Activated B cell treated with CpG ODN at 0.5 μM for 24 hours (primary cell): ENCODE measurements around the gene NR6A1. TPM values are rescaled to one million over a fixed set of nuclear protein-coding genes. Genes with fewer than 3 reads are reported as not detected.

Experiments
- ATAC-seq: fragments of 200-7000 bp; cut with Tn5 transposase; one replicate; pipeline ENCODE4 v1.10.0; 2021; ENCODE audit warnings: low read depth, mild to moderate bottlenecking, moderate library complexity
- CTCF ChIA-PET: fragments of 350-600 bp; sonication (Branson Sonifier 250); formaldehyde crosslinking; loops from one replicate; lab custom pipeline; 2021; ENCODE audit warnings: antibody characterized with exemption; lab: Charles Lee
- POLR2A ChIA-PET: fragments of 350-600 bp; sonication (Branson Sonifier 250); formaldehyde crosslinking; loops from one replicate; lab custom pipeline; 2021; ENCODE audit warnings: antibody characterized with exemption; lab: Charles Lee
- DNase-seq: peaks from one replicate; pipeline ENCODE4 v3.0.0; 2022
- H3K27ac Mint-ChIP-seq: one replicate; pipeline ENCODE4 v1.8.0; 2020; ENCODE audit warnings: mixed read lengths
- H3K27me3 Mint-ChIP-seq: one replicate; pipeline ENCODE4 v1.8.0; 2021; ENCODE audit warnings: mixed read lengths
- H3K36me3 Mint-ChIP-seq: one replicate; pipeline ENCODE4 v1.8.0; 2021; ENCODE audit warnings: low read depth, mixed read lengths
- H3K4me1 Mint-ChIP-seq: one replicate; pipeline ENCODE4 v1.8.0; 2021; ENCODE audit warnings: mixed read lengths
- H3K4me3 Mint-ChIP-seq: one replicate; pipeline ENCODE4 v1.8.0; 2020; ENCODE audit warnings: mild to moderate bottlenecking, mixed read lengths
- H3K9me3 Mint-ChIP-seq: one replicate; pipeline ENCODE4 v1.8.0; 2020; ENCODE audit warnings: mixed read lengths
- intact Hi-C: fragments of 100-400 bp; cut with micrococcal nuclease; formaldehyde crosslinking; loops from one replicate; pipeline ENCODE4 v1.15.1; 2024
- total RNA-seq: library from RNA; stranded (reverse); gene quantifications from 2 replicates; pipeline ENCODE4 v1.2.3, GENCODE V29; 2022
- TF ChIP-seq, protein P1 (sequence below): fragments of 200-600 bp; IDR thresholded peaks from one replicate; pipeline ENCODE4 v1.8.0; 2022; ENCODE audit warnings: antibody characterized with exemption, mild to moderate bottlenecking

Gene NR6A1
- total RNA-seq, 1 donor from 2014 or later = 3.1 TPM

DNA sequence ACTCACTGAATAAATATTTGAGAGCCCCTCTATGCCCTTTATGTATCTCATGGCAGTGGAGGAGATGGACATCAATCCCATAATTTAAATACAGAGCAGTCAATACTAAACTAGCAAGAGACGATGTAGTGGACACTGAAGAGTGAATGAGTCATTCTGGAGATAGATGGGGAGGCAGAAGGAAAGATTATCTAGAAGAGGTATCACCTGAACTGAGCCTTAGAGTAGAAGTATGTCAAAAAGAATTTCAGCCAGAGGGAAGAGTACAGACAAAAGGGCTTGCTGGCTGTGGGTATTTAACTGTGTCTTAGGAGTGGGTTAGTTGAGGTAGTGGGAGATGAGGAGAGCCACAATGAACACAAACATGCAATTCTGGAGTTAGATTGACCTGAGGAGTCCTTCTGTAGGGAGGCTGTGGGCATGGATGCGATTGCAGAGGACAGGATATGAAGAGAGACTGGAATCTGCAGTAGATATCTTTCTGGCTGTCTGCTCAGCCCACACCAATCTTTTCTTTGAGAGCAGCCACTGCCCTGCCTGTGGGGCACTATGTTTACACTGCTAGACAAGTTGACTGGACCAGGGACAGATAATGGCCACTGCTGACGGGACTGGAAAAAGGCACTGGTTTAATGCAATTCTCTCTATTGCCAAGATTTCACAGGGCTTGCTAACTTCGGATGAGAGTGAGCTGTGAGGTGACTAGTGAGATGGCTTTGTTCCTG lies 200.0 kb downstream of the NR6A1 start:
- CTCF ChIA-PET = no interaction called here
- Mint-ChIP-seq H3K4me1 (peaks cover 6% of the 10 kb centered on the region), H3K36me3 (no peaks in the 10 kb centered on the region), H3K9me3 (no peaks in the 10 kb centered on the region), H3K27ac (no peak overlapping the region), H3K4me3 (no peak overlapping the region), H3K27me3 (no peaks in the 10 kb centered on the region)
- intact Hi-C loops = no loop called here
- POLR2A ChIA-PET = interaction anchor here (0.6 kb wide), 1 partner anchor 1959 kb away, joined by 3 read pairs; no protein-coding TSS in a partner anchor
- no peak for DNase-seq
- no peak for ATAC-seq
- TF ChIP-seq, protein P1, sequence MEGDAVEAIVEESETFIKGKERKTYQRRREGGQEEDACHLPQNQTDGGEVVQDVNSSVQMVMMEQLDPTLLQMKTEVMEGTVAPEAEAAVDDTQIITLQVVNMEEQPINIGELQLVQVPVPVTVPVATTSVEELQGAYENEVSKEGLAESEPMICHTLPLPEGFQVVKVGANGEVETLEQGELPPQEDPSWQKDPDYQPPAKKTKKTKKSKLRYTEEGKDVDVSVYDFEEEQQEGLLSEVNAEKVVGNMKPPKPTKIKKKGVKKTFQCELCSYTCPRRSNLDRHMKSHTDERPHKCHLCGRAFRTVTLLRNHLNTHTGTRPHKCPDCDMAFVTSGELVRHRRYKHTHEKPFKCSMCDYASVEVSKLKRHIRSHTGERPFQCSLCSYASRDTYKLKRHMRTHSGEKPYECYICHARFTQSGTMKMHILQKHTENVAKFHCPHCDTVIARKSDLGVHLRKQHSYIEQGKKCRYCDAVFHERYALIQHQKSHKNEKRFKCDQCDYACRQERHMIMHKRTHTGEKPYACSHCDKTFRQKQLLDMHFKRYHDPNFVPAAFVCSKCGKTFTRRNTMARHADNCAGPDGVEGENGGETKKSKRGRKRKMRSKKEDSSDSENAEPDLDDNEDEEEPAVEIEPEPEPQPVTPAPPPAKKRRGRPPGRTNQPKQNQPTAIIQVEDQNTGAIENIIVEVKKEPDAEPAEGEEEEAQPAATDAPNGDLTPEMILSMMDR = no peak

DNA sequence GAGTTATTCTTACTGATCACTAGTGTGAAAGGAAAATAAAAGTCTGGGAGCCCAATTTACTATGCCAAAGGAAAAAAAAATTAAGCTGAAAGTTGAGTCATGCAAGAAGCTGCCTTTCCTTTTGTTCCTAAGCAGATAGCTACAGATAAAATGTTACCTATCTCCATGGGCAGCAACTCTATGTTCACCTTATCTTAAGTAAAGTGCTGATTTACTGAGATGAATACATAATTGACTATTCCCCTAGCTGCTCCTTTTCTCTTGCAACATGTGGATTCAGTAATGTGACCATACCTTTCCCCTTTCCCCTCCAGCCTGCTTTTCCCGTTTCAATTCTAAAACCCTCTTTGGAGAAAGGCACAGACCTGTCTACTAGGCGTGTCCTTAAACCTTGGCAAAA lies 201.2 kb downstream of the NR6A1 start:
- Mint-ChIP-seq H3K36me3 (no peaks in the 10 kb centered on the region), H3K27me3 (no peaks in the 10 kb centered on the region), H3K9me3 (no peaks in the 10 kb centered on the region), H3K27ac (no peak overlapping the region), H3K4me1 (peaks cover 6% of the 10 kb centered on the region), H3K4me3 (no peak overlapping the region)
- intact Hi-C loops = no loop called here
- TF ChIP-seq, protein P1 = no peak
- ChIA-PET CTCF (no interaction called here), POLR2A (no interaction called here)
- DNase-seq (no peak), ATAC-seq (no peak)

DNA sequence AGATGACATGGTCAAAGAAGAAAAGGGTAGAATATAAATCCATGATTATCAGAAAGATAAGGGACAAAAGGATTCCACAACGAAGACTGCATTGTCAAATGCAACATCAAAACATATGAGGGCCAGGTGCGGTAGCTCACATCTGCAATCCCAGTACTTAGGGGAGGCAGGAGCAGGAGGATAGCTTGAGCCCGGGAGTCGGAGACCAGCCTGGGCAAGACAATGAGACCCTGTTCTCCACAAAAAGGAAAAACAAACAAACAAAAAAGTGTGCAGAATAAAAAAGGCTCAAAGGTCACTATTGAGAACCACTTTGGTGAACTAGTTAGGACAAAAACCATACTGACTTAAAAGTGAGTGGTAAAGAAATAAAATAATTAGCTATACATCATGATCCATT lies 203.7 kb downstream of the NR6A1 start:
- Mint-ChIP-seq H3K9me3 (no peaks in the 10 kb centered on the region), H3K4me3 (no peak overlapping the region), H3K27ac (no peak overlapping the region), H3K4me1 (no peaks in the 10 kb centered on the region), H3K36me3 (no peaks in the 10 kb centered on the region), H3K27me3 (no peaks in the 10 kb centered on the region)
- no peak for DNase-seq
- POLR2A ChIA-PET = no interaction called here
- TF ChIP-seq, protein P1 = no peak
- no peak for ATAC-seq
- intact Hi-C loops = no loop called here
- CTCF ChIA-PET = no interaction called here

DNA sequence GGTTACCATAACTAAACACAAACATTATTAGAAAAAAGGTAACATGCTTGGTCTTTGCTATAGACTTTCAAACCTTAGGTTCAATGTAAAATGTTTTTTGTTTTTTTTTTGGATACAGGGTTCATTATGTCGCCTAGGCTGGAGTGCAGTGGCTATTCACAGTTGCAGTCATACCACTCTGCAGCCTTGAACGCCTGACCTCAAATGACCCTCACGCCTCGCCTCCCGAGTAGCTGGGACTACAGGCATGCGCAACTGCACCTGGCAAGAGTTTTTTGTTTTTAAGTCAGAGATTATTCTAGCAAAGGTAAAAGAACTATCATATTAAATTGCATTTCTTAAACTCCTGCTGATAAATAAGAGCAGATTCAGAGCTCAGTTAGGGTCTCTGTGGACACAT lies 208.8 kb downstream of the NR6A1 start:
- DNase-seq (no peak), ATAC-seq (no peak)
- Mint-ChIP-seq H3K27me3 (no peaks in the 10 kb centered on the region), H3K4me1 (no peaks in the 10 kb centered on the region), H3K27ac (no peak overlapping the region), H3K4me3 (no peak overlapping the region), H3K36me3 (no peaks in the 10 kb centered on the region), H3K9me3 (no peaks in the 10 kb centered on the region)
- ChIA-PET CTCF (no interaction called here), POLR2A (no interaction called here)
- TF ChIP-seq, protein P1 = no peak
- intact Hi-C loops = no loop called here

DNA sequence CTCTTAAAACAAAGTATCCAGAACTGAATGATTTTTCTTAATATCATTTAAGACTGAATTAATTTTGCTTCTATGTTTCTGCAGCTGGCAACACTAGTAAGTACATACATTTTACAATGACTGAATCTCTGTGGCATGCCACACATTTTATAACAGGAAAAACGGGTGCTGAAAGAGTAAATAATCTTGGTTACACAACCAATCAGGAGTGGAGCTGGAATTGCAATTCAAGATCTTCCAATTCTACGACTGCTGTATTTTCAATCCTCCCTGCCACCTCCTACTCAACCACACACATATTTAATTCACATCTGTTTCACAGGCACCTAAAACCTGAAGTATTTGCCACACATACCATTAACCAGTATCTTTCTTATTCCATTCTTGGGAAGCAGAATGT lies 211.2 kb downstream of the NR6A1 start:
- Mint-ChIP-seq H3K36me3 (no peaks in the 10 kb centered on the region), H3K27ac (no peak overlapping the region), H3K4me1 (no peaks in the 10 kb centered on the region), H3K9me3 (no peaks in the 10 kb centered on the region), H3K27me3 (no peaks in the 10 kb centered on the region), H3K4me3 (no peak overlapping the region)
- ChIA-PET POLR2A (no interaction called here), CTCF (no interaction called here)
- TF ChIP-seq, protein P1 = no peak
- no peak for DNase-seq
- intact Hi-C loops = no loop called here
- ATAC-seq = no peak
